ENCODE results near the gene CPEB3. TPM values are rescaled to one million over a fixed set of nuclear protein-coding genes. Genes with fewer than 3 reads are reported as not detected.

CPEB3 gene
- total and polyA plus RNA-seq, 8 donors, result 2.1 to 7.0 (median 4.4) TPM

DNA sequence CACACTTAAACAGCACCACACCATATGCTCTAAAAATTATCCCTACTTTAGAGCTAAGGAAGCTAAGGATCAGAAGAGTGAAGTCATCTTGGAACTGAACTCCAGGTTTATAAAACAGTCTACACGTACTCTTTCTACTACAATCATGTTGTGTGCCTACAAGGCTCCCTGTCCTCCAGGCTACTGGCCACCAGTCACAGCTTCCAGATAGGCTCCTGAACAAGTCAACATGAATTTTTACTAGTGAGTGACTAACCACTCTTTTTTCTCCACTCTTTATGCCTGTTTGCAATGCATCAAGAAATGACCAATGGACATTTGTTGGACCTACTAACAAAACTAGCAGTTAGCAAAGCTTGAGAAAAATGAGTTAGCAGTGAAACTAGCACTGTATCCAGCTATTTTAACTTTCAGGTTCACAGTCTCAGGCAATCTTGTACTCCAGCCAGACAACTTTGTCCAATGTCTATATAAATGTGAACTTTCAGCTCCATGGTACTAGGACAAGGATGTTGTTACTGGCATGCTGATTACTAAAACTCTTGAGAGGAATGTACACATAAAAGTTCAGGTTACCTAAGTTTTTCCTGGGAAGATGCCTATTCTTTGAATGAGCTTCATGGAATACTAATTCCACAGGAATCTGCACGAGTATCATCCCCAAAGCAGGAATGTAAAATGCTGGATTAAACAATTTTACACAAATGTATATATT, 187.3 kb downstream of the CPEB3 start:
- ATAC-seq, result peak in 2 of 4 donors; percentile 30 to 35
- FAIRE-seq, result no peak
- peaks cover 0 to 11% (median 0%) of the 10 kb centered on the region in 3 donors for H3K4me1 ChIP-seq
- intact Hi-C loops (cut with DNase I), result no loop called here
- H3K27me3 ChIP-seq, result no peaks in the 10 kb centered on the region
- no peak overlapping the region for H3K4me3 ChIP-seq
- TF ChIP-seq, protein P1, sequence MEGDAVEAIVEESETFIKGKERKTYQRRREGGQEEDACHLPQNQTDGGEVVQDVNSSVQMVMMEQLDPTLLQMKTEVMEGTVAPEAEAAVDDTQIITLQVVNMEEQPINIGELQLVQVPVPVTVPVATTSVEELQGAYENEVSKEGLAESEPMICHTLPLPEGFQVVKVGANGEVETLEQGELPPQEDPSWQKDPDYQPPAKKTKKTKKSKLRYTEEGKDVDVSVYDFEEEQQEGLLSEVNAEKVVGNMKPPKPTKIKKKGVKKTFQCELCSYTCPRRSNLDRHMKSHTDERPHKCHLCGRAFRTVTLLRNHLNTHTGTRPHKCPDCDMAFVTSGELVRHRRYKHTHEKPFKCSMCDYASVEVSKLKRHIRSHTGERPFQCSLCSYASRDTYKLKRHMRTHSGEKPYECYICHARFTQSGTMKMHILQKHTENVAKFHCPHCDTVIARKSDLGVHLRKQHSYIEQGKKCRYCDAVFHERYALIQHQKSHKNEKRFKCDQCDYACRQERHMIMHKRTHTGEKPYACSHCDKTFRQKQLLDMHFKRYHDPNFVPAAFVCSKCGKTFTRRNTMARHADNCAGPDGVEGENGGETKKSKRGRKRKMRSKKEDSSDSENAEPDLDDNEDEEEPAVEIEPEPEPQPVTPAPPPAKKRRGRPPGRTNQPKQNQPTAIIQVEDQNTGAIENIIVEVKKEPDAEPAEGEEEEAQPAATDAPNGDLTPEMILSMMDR (IDR thresholded peaks at IDR 0.05), result no peak
- H3K27ac ChIP-seq, result no peak overlapping the region
- H3K36me3 ChIP-seq, result no peaks in the 10 kb centered on the region
- WGBS, 2 donors, result 69 to 74% methylated on average over 2 of the region's 2 CpGs
- no peaks in the 10 kb centered on the region for H3K9me3 ChIP-seq
- DNase-seq, result no peak

DNA sequence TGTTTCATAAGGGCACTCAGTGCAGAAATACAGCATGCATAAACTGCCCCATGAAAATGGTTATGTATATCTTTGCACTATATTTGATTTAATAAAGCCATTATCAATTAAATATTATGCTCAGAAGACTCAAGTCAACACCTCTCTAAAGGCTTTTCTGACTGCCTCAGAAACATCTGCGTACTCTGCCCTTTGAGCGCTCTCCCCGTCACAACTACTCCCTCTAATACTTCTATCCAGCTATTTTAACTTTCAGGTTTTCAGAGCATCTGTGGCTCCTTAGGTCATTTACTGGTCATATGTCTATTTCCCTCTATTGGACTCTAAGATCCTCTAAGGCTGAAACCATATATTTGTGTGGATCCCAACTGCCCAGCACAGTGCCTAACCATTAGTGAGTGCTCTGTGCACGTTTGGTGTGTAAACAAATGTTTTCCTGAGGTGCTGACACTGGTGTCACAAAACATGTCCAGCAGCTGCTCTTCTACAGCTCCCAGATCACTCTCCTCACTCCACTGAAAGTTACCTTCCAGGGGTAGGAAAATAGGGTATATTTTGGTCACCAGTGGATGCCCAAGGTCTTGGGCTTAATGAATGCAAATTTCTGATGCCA, 188.2 kb downstream of the CPEB3 start:
- WGBS, 2 donors, result 80 to 82% methylated on average over 4 of the region's 4 CpGs
- no peaks in the 10 kb centered on the region for H3K9me3 ChIP-seq
- no peaks in the 10 kb centered on the region for H3K36me3 ChIP-seq
- no peak for ATAC-seq
- intact Hi-C loops (cut with DNase I), result no loop called here
- no peaks in the 10 kb centered on the region for H3K27me3 ChIP-seq
- H3K4me1 ChIP-seq, result peaks cover 0 to 6% (median 0%) of the 10 kb centered on the region in 3 donors
- H3K27ac ChIP-seq, result no peak overlapping the region
- TF ChIP-seq, protein P1 (IDR thresholded peaks at IDR 0.05), result no peak
- no peak for DNase-seq
- FAIRE-seq, result no peak
- no peak overlapping the region for H3K4me3 ChIP-seq

DNA sequence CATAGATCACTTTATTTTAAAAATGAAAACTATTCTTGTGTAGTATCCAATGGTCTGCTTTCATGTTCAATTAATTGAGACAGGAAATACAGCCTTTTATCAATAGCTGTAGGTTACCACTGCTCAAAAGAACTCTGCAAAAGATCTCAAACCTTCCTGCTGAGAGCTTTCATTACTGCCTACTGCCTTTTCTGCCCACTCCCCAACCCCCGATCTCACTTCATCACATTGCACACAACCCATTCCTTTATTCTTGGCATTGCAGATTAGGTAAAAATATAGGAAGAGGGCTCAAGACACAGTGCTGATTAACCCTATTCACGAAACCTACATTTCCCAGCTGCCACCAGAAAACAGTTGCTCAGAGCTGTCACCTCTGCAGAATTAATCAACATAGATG, 195.9 kb downstream of the CPEB3 start:
- intact Hi-C loops (cut with DNase I), result no loop called here
- H3K36me3 ChIP-seq, result no peaks in the 10 kb centered on the region
- DNase-seq (no peak), ATAC-seq (no peak), FAIRE-seq (no peak)
- TF ChIP-seq, protein P1 (IDR thresholded peaks at IDR 0.05), result no peak
- H3K27ac ChIP-seq, result no peak overlapping the region
- H3K4me1 ChIP-seq, result peaks cover 4 to 8% (median 7%) of the 10 kb centered on the region in 3 donors
- no peaks in the 10 kb centered on the region for H3K27me3 ChIP-seq
- H3K4me3 ChIP-seq, result no peak overlapping the region
- H3K9me3 ChIP-seq, result no peaks in the 10 kb centered on the region
- 91% methylated on average over 2 of the region's 2 CpGs for WGBS, 2 donors

DNA sequence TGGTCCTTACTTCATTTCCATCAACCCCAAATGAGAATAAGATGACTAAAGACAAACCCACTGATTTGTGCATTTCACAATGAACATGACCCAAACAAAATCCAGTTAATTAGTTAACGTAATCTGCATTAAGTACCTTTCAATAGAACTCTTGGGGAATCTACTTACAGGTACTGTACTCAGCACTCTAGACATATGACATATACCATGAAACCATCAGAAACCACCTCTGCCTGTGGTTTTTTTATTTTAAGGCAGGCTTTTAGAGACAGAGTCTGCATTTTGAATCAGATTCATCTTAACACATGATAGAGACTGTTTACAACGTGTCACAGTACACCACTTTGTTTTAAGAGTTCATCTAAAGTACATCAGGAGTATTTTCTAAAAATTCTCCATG, 198.9 kb downstream of the CPEB3 start:
- FAIRE-seq (no peak), DNase-seq (no peak), ATAC-seq (no peak)
- TF ChIP-seq, protein P1 (IDR thresholded peaks at IDR 0.05), result no peak
- Histone ChIP-seq H3K4me1 (peaks cover 7 to 18% (median 16%) of the 10 kb centered on the region in 3 donors), H3K27ac (no peak overlapping the region), H3K27me3 (no peaks in the 10 kb centered on the region), H3K9me3 (no peaks in the 10 kb centered on the region), H3K4me3 (no peak overlapping the region), H3K36me3 (no peaks in the 10 kb centered on the region)
- intact Hi-C loops (cut with DNase I), result no loop called here
- 73 to 82% methylated on average over 2 of the region's 2 CpGs for WGBS, 2 donors

All from pancreas (tissue), 10 donors.